NCI-H748 (cell line): ENCODE data around the gene MCEMP1.

Experiments used
- DNase-seq: peaks from one replicate; lab custom pipeline; 2025; ENCODE audit not compliant: unreplicated experiment; lab: John Stamatoyannopoulos, UW

The MCEMP1 gene

DNA sequence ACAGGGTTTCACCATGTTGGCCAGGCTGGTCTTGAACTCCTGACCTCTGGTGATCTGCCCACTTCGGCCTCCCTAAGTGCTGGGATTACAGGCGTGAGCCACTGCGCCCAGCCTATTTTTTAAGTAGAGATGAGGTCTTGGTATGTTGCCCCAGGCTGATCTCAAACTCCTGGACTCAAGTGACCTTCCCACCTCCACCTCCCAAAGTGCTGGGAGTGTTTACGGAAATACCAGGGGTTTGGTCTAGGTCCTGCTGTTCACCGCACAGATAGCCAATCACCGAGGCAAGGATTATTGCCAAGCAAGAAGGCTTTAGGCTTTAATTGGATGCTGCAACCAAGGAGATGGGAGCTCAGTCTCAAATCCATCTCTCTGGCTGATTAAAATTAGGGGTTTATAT is 43.5 kb downstream of the MCEMP1 start:
- no peak for DNase-seq

DNA sequence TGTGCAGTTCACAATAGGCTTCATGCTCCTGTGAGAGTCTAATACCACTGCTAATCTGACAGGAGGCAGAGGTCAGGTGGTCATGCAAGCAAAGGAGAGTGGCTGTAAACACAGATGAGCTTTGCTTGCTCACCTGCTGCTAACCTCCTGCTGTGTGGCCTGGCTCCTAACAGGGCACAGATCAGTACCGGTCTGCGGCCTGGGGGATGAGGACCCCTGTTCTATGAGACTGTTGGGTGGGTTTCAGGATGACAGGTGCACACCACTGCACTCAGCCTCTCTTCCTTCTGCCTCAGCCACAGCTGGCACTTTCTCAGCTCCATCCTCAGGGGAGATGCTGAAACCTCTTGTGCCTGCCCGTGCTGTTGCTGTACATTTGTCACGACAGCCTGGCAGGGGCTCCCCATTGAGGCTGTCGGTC is 45.4 kb downstream of the MCEMP1 start:
- DNase-seq: peak; percentile 44

DNA sequence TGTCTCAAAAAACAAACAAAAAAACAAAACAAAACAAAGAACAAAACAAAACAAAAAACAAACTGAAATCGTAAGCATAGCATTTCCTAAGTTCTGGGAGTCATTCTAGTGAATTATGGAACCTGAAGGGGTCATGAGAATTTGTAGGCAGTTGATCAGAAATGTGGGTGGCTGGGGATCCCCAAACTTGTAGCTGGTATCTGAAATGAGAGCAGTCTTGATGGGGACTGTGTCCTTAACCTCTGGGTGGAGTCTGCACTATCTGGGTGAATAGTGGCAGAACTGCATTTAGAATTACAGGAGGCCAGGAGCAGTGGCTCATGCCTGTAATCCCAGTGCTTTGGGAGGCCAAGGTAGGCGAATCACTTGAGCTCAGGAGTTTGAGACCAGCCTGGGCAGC is 48.9 kb downstream of the MCEMP1 start:
- no peak for DNase-seq

DNA sequence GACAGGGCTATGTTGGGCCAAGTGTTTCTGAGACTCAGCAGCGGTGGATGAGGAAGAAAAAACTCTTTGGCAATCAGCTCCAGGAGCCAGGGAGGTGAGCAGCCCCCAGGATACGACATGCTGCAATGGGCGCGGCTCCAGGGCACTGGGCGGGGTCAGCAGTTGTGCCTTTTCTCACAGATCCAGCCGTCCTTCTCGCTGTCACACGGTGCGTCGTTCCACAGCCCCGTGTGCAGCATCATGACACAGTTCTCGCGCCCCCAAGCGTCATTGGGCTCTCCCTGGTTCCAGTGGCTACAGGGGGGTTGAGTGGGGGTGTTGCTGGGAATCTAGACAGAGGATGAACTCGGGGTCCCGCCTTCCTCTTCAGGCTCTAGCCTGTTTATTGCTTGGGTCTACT is 52.3 kb downstream of the MCEMP1 start:
- DNase-seq: peak; percentile 36
